SK-N-SH (cell line): ENCODE measurements around the gene C1orf50. TPM values are rescaled to one million over a fixed set of nuclear protein-coding genes. Genes with fewer than 3 reads are reported as not detected.
"Not testable (repeated sequence)": the region's sequence is repeated elsewhere in the genome, so short reads cannot be mapped to it uniquely, and the experiment has no call there.

Experiments used
- CTCF ChIA-PET: fragments of 300-600, 350-600 bp; formaldehyde crosslinking; extraction: SDS; loops from one replicate; lab custom pipeline; 2021; lab: Yijun Ruan, JAX
- POLR2A ChIA-PET: fragments of 350-600 bp; sonication (Branson Sonifier 250); formaldehyde crosslinking; extraction: SDS; loops from one replicate; lab custom pipeline; 2020; ENCODE audit warnings: antibody characterized with exemption, inconsistent platforms; lab: Yijun Ruan, JAX
- DNase-seq: peaks from one replicate; pipeline ENCODE4 v3.0.0; 2012
- H2AFZ ChIP-seq: fragments of 200-600 bp; sonication (generic); 2 replicates; pipeline ENCODE4 v1.8.1; 2016; ENCODE audit warnings: antibody characterized with exemption, mild to moderate bottlenecking, low read depth
- H3F3A ChIP-seq: fragments of 200-600 bp; sonication (generic); replicated peaks from 2 replicates; pipeline ENCODE3; 2016; ENCODE audit warnings: antibody characterized with exemption, mild to moderate bottlenecking; ENCODE audit not compliant: insufficient read depth
- H3K27ac ChIP-seq, 2 experiments: fragments of 200-500 bp in 1 of 2; fragments of 200-600 bp in 1 of 2; sonication (Bioruptor generic) in 1 of 2; sonication (generic), shearing (Covaris generic) in 1 of 2; 2 replicates each; pipeline versions ENCODE4 v1.5.1 to v1.6.1; 2014 to 2016; ENCODE audit warnings: low read depth in 2 of 2, inconsistent platforms in 1 of 2, low read length in 1 of 2, mild to moderate bottlenecking in 1 of 2, mixed read lengths in 1 of 2
- H3K27me3 ChIP-seq: fragments of 200-600 bp; sonication (generic), shearing (Covaris generic); 2 replicates; pipeline ENCODE4 v1.6.1; 2016; ENCODE audit warnings: mixed run types; ENCODE audit not compliant: insufficient read depth
- H3K36me3 ChIP-seq, 2 experiments: fragments of 200-500 bp in 1 of 2; fragments of 200-600 bp in 1 of 2; sonication (Bioruptor generic) in 1 of 2; sonication (generic) in 1 of 2; replicated peaks in 1 of 2; 2 replicates each; pipeline versions ENCODE3 to v1.5.1; 2014 to 2016; ENCODE audit warnings: low read length in 1 of 2, mild to moderate bottlenecking in 1 of 2; ENCODE audit not compliant: insufficient read depth in 2 of 2, control insufficient read depth in 1 of 2
- H3K4me1 ChIP-seq, 2 experiments: fragments of 200-500 bp in 1 of 2; fragments of 200-600 bp in 1 of 2; sonication (Bioruptor generic) in 1 of 2; sonication (generic), shearing (Covaris generic) in 1 of 2; 2 replicates each; pipeline versions ENCODE4 v1.5.1 to v1.6.1; 2014 to 2016; ENCODE audit warnings: low read depth in 1 of 2, low read length in 1 of 2, mixed run types in 1 of 2; ENCODE audit not compliant: insufficient read depth in 2 of 2, control insufficient read depth in 1 of 2
- H3K4me2 ChIP-seq: fragments of 200-600 bp; sonication (generic), shearing (Covaris generic); 2 replicates; pipeline ENCODE4 v1.6.1; 2017; ENCODE audit warnings: mixed run types
- H3K4me3 ChIP-seq, 2 experiments: fragments of 200-500 bp in 1 of 2; fragments of 200-600 bp in 1 of 2; sonication (Bioruptor generic) in 1 of 2; sonication (generic), shearing (Covaris generic) in 1 of 2; 2 replicates each; pipeline versions ENCODE4 v1.5.1 to v1.8.1; 2014 to 2016; ENCODE audit warnings: low read depth in 2 of 2, inconsistent platforms in 1 of 2, low read length in 1 of 2, mild to moderate bottlenecking in 1 of 2, mixed read lengths in 1 of 2, moderate library complexity in 1 of 2
- H3K79me2 ChIP-seq: fragments of 200-600 bp; sonication (generic); 2 replicates; pipeline ENCODE4 v1.8.1; 2017; ENCODE audit warnings: mild to moderate bottlenecking; ENCODE audit not compliant: insufficient read depth
- H3K9ac ChIP-seq: fragments of 200-600 bp; sonication (generic); 2 replicates; pipeline ENCODE4 v1.6.1; 2017; ENCODE audit warnings: mixed run types
- H3K9me2 ChIP-seq: fragments of 200-600 bp; sonication (generic); 2 replicates; pipeline ENCODE4 v1.6.1; 2017; ENCODE audit warnings: mixed run types
- H3K9me3 ChIP-seq: fragments of 200-600 bp; sonication (generic); 2 replicates; pipeline ENCODE4 v1.6.1; 2017; ENCODE audit warnings: mixed run types, mild to moderate bottlenecking, moderate library complexity
- H4K20me1 ChIP-seq: fragments of 200-600 bp; sonication (generic); 2 replicates; pipeline ENCODE4 v1.6.1; 2017; ENCODE audit warnings: mild to moderate bottlenecking, mixed run types; ENCODE audit not compliant: insufficient read depth
- ELF1 ChIP-seq: IDR thresholded peaks from 2 replicates; pipeline ENCODE4 v1.4.0; 2012
- EZH2phosphoT487 ChIP-seq: fragments of 200-600 bp; sonication (generic); IDR thresholded peaks from 2 replicates; pipeline ENCODE4 v1.6.1; 2017; ENCODE audit warnings: low read depth, mixed run types, mild to moderate bottlenecking, antibody characterized with exemption, moderate library complexity, borderline replicate concordance
- FOSL2 ChIP-seq: IDR thresholded peaks from 2 replicates; pipeline ENCODE4 v1.4.0; 2012; ENCODE audit warnings: low read depth, mild to moderate bottlenecking, moderate library complexity, borderline replicate concordance
- GABPA ChIP-seq: IDR thresholded peaks from 2 replicates; pipeline ENCODE4 v1.4.0; 2012; ENCODE audit warnings: low read depth, mild to moderate bottlenecking
- GATA2 ChIP-seq: sonication (generic); formaldehyde crosslinking; IDR thresholded peaks from 2 replicates; pipeline ENCODE4 v1.5.0; 2020; ENCODE audit warnings: mild to moderate bottlenecking, missing genetic modification reagents
- MEF2A ChIP-seq: IDR thresholded peaks from 2 replicates; pipeline ENCODE4 v1.4.0; 2012; ENCODE audit warnings: low read depth, borderline replicate concordance
- NRF1 ChIP-seq: IDR thresholded peaks from 2 replicates; pipeline ENCODE4 v1.6.1; 2012; ENCODE audit warnings: low read depth, mild to moderate bottlenecking, low read length
- POLR2AphosphoS5 ChIP-seq: IDR thresholded peaks from 2 replicates; pipeline ENCODE4 v1.6.1; 2012; ENCODE audit warnings: low read depth, low read length
- RFX5 ChIP-seq: IDR thresholded peaks from 2 replicates; pipeline ENCODE4 v1.6.1; 2012; ENCODE audit warnings: mild to moderate bottlenecking, improper control_type of control experiment, low read length
- RXRA ChIP-seq: IDR thresholded peaks from 2 replicates; pipeline ENCODE4 v1.4.0; 2012; ENCODE audit warnings: low read depth, mild to moderate bottlenecking, borderline replicate concordance
- SIN3A ChIP-seq: IDR thresholded peaks from 2 replicates; pipeline ENCODE4 v1.6.1; 2012; ENCODE audit warnings: low read depth, mild to moderate bottlenecking, low read length, moderate library complexity, borderline replicate concordance
- TCF12 ChIP-seq: IDR thresholded peaks from 2 replicates; pipeline ENCODE4 v1.4.0; 2012
- WGBS: methylation state at CpG from one replicate; pipeline ENCODE4 v1.1.6; 2017; ENCODE audit warnings: low lambda C conversion rate; 5-methylcytosine and 5-hydroxymethylcytosine counted together
- polyA plus RNA-seq, 3 experiments: library from polyadenylated mRNA; depleted of rRNA; stranded (reverse); fragments of >200 nt; gene quantifications; 2 replicates each; pipeline ENCODE4 v1.2.3, GENCODE V29; 2012
- TF ChIP-seq, protein P1 (sequence below): IDR thresholded peaks from 2 replicates; pipeline ENCODE4 v1.4.0; 2012; ENCODE audit warnings: low read depth, borderline replicate concordance
- TF ChIP-seq, protein P2 (sequence below): IDR thresholded peaks from 2 replicates; pipeline ENCODE4; 2012
- TF ChIP-seq, protein P3 (sequence below): IDR thresholded peaks from 2 replicates; pipeline ENCODE4 v1.4.0; 2012; ENCODE audit warnings: low read depth

Gene C1orf50
- polyA plus RNA-seq, 1 of the 3 experiments (the other 2 are of a cell fraction) = 2.6 TPM

DNA sequence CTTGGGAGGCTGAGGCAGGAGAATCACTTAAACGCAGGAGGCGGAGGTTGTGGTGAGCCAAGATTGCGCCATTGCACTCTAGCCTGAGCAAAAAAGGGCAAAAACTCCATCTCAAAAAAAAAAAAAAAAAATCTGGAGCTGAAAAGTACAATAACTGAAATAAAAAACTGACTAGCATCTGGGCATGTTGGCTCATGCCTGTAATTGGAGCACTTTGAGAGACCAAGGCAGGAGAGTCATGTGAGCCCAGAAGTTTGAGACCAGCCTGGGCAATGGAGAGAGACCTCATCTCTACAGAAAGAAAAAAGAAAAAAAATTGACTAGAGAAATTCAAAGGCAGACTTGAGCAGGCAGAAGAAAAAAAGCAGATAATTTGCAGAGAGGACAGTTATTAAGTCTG, 45.1 kb upstream of the C1orf50 start:
- Histone ChIP-seq H2AFZ (no peak overlapping the region), H3K27me3 (no peaks in the 10 kb centered on the region), H3K79me2 (no peaks in the 10 kb centered on the region), H3K9ac (no peak overlapping the region), H3K4me1 (no peaks in the 10 kb centered on the region), H3K27ac (no peak overlapping the region), H3F3A (no peaks in the 10 kb centered on the region), H3K9me2 (no peaks in the 10 kb centered on the region), H3K4me2 (no peak overlapping the region), H3K9me3 (no peaks in the 10 kb centered on the region), H3K36me3 (no peaks in the 10 kb centered on the region), H4K20me1 (no peaks in the 10 kb centered on the region), H3K4me3 (no peak overlapping the region)
- no peak for DNase-seq
- TF ChIP-seq SIN3A (no peak), MEF2A (no peak), TCF12 (no peak), EZH2phosphoT487 (no peak), FOSL2 (no peak), RFX5 (no peak), RXRA (no peak), NRF1 (no peak), POLR2AphosphoS5 (no peak), GABPA (no peak), ELF1 (no peak), GATA2 (CRISPR knock-in tag) (no peak)
- TF ChIP-seq, protein P1, sequence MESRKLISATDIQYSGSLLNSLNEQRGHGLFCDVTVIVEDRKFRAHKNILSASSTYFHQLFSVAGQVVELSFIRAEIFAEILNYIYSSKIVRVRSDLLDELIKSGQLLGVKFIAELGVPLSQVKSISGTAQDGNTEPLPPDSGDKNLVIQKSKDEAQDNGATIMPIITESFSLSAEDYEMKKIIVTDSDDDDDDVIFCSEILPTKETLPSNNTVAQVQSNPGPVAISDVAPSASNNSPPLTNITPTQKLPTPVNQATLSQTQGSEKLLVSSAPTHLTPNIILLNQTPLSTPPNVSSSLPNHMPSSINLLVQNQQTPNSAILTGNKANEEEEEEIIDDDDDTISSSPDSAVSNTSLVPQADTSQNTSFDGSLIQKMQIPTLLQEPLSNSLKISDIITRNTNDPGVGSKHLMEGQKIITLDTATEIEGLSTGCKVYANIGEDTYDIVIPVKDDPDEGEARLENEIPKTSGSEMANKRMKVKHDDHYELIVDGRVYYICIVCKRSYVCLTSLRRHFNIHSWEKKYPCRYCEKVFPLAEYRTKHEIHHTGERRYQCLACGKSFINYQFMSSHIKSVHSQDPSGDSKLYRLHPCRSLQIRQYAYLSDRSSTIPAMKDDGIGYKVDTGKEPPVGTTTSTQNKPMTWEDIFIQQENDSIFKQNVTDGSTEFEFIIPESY = no peak
- TF ChIP-seq, protein P2, sequence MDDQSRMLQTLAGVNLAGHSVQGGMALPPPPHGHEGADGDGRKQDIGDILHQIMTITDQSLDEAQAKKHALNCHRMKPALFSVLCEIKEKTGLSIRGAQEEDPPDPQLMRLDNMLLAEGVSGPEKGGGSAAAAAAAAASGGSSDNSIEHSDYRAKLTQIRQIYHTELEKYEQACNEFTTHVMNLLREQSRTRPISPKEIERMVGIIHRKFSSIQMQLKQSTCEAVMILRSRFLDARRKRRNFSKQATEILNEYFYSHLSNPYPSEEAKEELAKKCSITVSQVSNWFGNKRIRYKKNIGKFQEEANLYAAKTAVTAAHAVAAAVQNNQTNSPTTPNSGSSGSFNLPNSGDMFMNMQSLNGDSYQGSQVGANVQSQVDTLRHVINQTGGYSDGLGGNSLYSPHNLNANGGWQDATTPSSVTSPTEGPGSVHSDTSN = no peak
- TF ChIP-seq, protein P3, sequence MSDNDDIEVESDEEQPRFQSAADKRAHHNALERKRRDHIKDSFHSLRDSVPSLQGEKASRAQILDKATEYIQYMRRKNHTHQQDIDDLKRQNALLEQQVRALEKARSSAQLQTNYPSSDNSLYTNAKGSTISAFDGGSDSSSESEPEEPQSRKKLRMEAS = no peak
- ChIA-PET POLR2A (interaction anchor here (0.7 kb wide), 1 partner anchor 369 kb away, joined by 5 read pairs; no protein-coding TSS in a partner anchor), CTCF (interaction anchor here (0.7 kb wide), 1 partner anchor 535 kb away, joined by 4 read pairs; no protein-coding TSS in a partner anchor)
- 100% methylated on average over 3 of the region's 3 CpGs for WGBS

DNA sequence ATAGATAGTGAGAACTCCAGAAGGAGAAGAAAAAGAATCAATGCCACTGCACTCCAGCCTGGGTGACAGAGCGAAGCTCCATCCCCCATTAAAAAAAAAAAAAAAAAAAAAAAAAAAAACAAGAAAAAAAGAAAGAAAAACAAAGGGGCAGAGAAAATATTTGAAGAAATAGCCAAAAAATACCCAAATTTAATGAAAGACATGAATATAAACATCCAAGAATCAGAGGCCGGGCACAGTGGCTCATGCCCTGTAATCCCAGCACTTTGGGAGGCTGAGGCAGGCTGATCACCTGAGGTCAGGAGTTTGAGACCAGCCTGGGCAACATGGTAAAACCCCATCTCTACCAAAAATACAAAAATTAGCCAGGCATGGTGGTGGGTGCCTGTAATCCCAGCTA, 44.6 kb upstream of the C1orf50 start:
- not testable (repeated sequence) for H4K20me1 ChIP-seq, H3F3A ChIP-seq
- POLR2A ChIA-PET = interaction anchor here (0.6 to 0.7 kb wide), 2 partner anchors 369 to 1912 kb away, joined by 3 to 5 read pairs; no protein-coding TSS in a partner anchor

More for the DNA sequence above, 44.6 kb upstream of the C1orf50 start:
- H3K27me3 ChIP-seq, H3K9me3 ChIP-seq, H3K4me1 ChIP-seq, DNase-seq, H3K9me2 ChIP-seq, CTCF ChIA-PET, H3K27ac ChIP-seq, H3K79me2 ChIP-seq, H3K9ac ChIP-seq, H3K4me2 ChIP-seq, H3K36me3 ChIP-seq, H2AFZ ChIP-seq, H3K4me3 ChIP-seq: not testable (repeated sequence)
- 93% methylated on average over 2 of the region's 2 CpGs for WGBS
